Measurements from ENCODE around the gene TMOD1.

TMOD1 gene

DNA sequence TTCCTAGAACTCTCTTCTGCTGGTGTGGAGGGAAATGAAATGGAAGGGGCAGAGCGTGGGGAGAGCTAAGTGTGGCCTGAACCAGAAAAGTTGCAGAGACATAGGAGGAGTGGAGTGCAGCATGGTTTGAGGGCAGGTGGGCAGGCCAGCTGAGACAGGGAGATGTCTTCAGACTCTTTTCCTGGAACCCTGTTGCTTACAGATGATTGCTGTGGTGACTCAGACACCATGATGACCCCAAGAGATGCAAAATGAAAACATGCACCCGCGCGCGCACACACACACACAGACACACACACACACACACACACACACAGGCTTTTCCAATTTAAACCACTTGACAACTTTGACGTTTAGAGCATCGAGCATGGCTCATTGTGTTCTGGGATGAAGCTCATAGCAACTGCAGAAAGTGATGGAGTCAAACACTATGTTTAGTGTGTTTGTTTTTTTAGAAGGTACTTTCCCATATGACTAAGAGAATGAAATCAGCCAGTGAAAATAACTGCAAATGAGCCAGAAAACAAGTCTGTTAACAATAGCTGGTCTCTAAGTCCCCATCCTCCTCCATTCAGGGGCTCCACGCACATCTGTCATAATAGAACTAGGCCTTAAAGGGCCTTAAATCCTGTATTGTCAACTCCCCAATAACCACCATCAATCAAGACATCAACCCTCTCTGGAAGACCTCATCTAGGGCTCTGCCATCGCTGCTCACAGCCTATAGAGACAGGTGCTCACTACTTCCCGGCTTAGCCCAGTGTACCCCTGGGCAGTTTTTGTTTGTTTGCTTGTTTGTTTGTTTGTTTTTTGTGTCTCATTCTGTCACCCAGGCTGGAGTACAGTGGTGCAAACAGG is 9.6 kb downstream of the TMOD1 start:
- peak; percentile 88 for FAIRE-seq
- 0 out of 2 replicates have a peak, but pooled peaks have one; percentile 19 for TF ChIP-seq TAF1 (IDR thresholded peaks at IDR 0.05; ENCODE audit: borderline replicate concordance, low read depth, low read length)
- TF ChIP-seq POLR2A (IDR thresholded peaks at IDR 0.05; ENCODE audit: low read depth, low read length) = no peak
- no peak for DNase-seq (ENCODE audit: insufficient read length)

DNA sequence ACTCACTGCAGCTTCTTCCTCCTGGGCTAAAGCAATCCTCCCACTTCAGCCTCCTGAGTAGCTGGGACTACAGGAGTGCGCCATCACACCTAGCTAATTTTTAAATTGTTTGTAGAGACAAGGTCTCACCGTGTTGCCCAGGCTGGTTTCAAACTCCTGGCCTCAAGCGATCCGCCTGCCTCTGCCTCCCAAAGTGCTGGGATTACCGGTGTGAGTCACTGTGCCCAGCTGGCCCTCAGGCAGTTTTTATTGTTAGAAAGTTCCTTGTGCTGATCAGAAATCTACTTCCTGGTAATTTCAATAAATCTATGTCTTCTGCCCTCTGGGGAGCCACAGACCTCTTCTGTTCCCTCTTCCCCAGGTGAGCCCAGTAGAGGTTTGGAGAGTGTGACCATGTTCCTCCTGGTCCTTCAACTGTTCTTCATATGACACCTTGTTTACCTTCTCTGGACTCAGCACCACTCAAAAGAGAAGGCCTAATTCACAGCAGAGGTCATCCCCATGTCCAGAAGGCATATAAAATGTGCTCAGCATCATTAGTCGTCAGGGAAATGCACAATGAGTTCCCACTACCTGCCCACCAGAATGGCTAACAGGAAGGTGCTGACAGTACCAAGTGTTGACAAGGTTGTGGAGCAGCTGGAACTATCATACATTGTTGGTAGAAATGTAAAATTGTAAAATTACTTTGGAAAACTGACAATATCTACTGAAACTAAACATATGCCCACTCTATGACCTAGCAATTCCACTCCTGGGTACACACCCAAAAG is 10.4 kb downstream of the TMOD1 start:
- FAIRE-seq (no peak), DNase-seq (ENCODE audit: insufficient read length) (no peak)
- TF ChIP-seq TAF1 (IDR thresholded peaks at IDR 0.05; ENCODE audit: borderline replicate concordance, low read depth, low read length) (no peak), POLR2AphosphoS5 (IDR thresholded peaks at IDR 0.05; ENCODE audit: low read depth, low read length) (no peak), POLR2A (IDR thresholded peaks at IDR 0.05; ENCODE audit: low read depth, low read length) (no peak)

DNA sequence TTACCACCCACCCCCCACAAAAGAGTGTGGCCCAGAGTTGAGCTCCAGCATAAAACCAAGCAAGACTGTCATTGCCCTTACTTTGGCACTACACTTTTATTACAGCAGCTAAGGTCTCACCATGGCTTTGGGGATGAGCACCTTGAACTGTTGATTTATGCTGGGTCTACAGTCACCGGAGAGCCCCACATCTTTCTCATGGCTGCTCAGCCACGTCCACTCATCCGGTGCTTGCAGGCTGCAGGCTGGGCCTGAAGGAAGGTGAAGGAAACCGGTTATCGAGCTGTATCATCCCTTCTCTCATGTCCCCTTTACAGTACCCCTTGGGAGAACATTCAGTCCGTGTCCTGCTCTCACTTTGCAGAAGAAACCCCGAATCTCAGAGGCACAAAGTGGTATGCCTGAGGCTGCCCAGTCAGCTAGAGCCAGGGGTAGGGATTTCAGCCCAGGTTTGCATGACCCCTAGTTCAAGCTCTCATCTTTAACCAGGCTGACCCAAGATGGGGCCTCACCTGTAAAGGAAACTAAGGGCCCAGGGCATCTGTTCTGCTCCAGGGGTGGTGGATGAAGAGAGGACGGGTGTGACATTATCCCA is 11.6 kb downstream of the TMOD1 start:
- TF ChIP-seq POLR2A (IDR thresholded peaks at IDR 0.05; ENCODE audit: low read depth, low read length) = no peak
- TF ChIP-seq TAF1 (IDR thresholded peaks at IDR 0.05; ENCODE audit: borderline replicate concordance, low read depth, low read length) = no peak
- no peak for TF ChIP-seq POLR2AphosphoS5 (IDR thresholded peaks at IDR 0.05; ENCODE audit: low read depth, low read length)
- DNase-seq (ENCODE audit: insufficient read length) (no peak), FAIRE-seq (no peak)

DNA sequence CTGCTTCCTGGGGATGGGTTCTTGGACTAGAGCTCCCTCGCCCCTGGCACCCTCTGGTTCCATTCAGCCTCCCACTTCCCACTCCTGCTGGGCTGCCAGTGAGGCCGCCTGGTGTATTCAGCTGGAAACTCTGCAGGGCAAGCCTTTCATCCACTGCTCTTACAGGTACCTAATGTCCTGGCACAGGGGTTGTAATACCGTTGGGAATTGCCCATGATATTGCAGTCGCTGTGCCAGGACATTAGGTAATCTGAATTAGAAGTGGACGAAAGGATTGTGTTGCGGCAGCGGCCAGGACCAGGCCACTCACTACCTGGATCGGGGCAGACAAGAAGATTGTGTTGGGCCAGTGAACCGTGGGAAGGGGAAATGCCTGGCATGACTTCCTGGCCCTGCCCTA is 13.1 kb downstream of the TMOD1 start:
- no peak for FAIRE-seq
- TF ChIP-seq TAF1 (IDR thresholded peaks at IDR 0.05; ENCODE audit: borderline replicate concordance, low read depth, low read length) (no peak), POLR2A (IDR thresholded peaks at IDR 0.05; ENCODE audit: low read depth, low read length) (no peak), POLR2AphosphoS5 (IDR thresholded peaks at IDR 0.05; ENCODE audit: low read depth, low read length) (no peak)

DNA sequence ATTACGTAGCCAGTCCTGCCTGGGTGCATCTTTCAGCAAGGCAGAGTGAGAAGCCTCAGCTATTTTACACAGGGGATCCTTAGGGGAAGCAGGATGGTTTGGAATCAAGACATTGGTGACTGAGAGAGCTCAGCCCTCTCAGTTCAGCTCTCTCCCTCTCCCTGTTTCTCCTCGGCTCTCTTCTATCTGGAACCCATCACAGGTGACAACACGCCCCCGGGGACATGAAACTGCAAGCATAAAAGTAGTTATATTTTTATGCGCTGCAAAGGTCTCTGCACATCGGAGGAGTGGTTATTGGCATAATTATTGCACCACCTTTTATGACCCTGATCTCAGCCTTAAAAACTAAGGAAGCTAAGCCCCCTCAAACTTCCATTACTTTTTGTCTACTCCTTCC is 14.2 kb downstream of the TMOD1 start:
- DNase-seq (ENCODE audit: insufficient read length) (no peak), FAIRE-seq (no peak)
- TF ChIP-seq POLR2AphosphoS5 (IDR thresholded peaks at IDR 0.05; ENCODE audit: low read depth, low read length) (no peak), TAF1 (IDR thresholded peaks at IDR 0.05; ENCODE audit: borderline replicate concordance, low read depth, low read length) (no peak), POLR2A (IDR thresholded peaks at IDR 0.05; ENCODE audit: low read depth, low read length) (no peak)

More for the DNA sequence above, 13.1 kb downstream of the TMOD1 start:
- DNase-seq (ENCODE audit: insufficient read length) = no peak

DNA sequence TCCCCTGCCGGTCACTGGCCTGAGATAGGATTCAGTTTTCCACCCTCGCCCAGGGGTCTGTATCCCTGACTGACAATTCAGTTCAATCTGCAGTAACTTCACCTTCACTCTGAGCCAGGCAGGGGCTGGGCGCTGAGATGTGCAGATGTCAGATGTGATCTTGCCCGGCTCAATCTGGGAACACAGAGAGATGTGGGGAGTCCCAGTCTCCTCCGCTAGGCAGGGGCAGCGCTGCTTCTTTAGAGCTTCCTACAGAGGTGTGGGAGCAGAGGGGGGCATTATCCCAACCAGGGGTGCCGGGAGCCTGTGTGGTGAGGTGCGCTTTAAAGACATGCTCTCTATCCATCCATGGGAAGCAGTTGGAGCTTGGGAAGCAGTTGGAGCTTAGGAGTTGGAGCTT is 14.6 kb downstream of the TMOD1 start:
- TF ChIP-seq POLR2A (IDR thresholded peaks at IDR 0.05; ENCODE audit: low read depth, low read length) (no peak), TAF1 (IDR thresholded peaks at IDR 0.05; ENCODE audit: borderline replicate concordance, low read depth, low read length) (no peak), POLR2AphosphoS5 (IDR thresholded peaks at IDR 0.05; ENCODE audit: low read depth, low read length) (no peak)
- DNase-seq (ENCODE audit: insufficient read length) = no peak
- no peak for FAIRE-seq

DNA sequence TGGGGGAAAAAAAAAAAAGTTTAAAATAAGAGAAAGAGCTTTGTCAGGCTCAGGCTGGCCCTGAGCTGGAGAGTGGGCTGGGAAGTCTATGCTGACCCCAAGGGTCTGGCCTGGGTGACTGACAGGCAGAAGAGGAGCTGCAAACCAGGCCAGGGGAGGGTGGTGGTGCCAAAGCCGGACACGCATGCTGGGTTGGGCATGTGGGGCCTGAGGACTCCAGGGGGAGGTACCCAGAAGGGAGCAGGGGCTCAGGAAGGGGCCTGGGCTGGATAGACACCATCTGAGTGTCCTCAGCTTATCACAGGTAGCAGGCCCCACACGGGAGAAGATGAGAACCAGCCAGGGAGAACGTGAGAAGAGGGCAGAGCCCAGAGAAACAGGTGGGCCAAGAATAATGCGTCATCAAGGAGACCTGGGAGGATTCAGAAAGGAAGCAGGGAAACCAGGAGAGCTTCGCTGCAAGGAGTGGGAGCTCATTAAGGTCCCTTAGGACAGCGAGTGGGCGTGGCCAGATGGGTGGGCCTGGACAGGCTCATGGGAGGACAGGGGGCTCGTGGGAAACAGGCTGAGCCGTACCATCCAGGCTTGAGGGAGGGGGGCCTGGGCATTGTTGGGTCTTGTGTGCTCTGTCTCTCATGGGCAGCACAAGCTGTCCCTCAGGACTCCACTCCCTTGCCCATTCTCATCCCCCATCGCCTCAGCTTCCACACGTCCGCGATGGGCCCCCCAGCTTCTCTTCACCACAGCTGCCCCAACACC is 16.0 kb downstream of the TMOD1 start:
- no peak for FAIRE-seq

DNA sequence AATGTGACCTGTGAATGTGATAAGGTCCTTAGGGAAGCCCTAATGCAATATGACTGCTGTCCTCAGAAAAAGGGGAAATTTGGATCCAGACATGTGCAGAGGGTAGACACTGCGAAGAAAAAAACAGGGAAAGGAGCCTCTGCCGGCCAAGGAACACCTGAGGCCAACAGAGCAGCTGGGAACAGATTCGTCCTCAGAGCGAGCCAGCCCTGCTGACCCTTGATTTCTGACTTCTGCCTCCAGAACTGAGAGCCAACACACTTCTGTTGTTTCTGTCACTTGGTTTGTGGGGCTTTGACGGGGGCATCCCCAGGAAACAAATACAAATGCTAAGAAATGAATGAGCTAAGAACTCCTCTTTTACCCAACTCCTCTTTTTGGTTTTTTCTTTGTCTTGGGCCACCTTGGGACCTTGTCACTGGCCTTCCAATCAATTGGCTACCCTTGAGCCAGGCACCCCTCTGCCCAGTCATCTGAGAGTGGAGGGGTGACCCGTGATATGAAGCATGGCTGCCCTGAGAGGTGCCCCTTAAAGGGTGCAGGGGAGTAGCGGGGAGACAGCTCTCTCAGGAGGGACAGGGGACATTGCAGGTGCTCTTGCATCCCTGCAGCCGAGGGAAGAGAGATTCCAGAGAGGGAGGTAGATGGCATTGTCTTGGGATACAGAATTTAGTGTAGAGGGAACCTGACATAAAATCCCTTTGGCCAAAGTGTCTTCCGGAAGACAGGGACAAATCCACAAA is 16.9 kb downstream of the TMOD1 start:
- TF ChIP-seq POLR2A (IDR thresholded peaks at IDR 0.05; ENCODE audit: low read depth, low read length) = no peak
- no peak for TF ChIP-seq TAF1 (IDR thresholded peaks at IDR 0.05; ENCODE audit: borderline replicate concordance, low read depth, low read length)
- no peak for TF ChIP-seq POLR2AphosphoS5 (IDR thresholded peaks at IDR 0.05; ENCODE audit: low read depth, low read length)
- no peak for FAIRE-seq
- DNase-seq (ENCODE audit: insufficient read length) = no peak

More for the DNA sequence above, 16.0 kb downstream of the TMOD1 start:
- TF ChIP-seq POLR2AphosphoS5 (IDR thresholded peaks at IDR 0.05; ENCODE audit: low read depth, low read length) = no peak
- no peak for TF ChIP-seq TAF1 (IDR thresholded peaks at IDR 0.05; ENCODE audit: borderline replicate concordance, low read depth, low read length)
- TF ChIP-seq POLR2A (IDR thresholded peaks at IDR 0.05; ENCODE audit: low read depth, low read length) = no peak
- DNase-seq (ENCODE audit: insufficient read length) = no peak

DNA sequence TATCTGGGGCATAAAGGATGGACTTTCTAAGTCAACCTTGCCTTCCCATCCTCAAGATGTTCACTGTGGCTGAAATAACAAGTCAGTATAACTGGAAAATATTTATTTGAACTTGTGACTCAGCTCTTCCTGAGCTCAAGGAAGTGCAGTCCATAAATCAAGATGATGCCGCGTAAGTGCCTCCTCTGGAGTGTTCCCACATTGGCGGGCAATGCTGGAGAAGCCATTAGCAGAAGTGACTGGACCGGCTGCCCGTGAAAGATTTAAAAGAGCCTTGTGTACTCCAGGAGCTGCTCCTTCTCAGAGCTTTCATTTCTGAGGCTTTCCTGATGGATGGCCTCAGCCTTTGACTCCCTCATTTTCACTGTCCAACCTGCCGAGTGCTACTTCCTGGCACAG is 17.4 kb downstream of the TMOD1 start:
- FAIRE-seq (no peak), DNase-seq (ENCODE audit: insufficient read length) (no peak)
- TF ChIP-seq POLR2A (IDR thresholded peaks at IDR 0.05; ENCODE audit: low read depth, low read length) = no peak
- no peak for TF ChIP-seq POLR2AphosphoS5 (IDR thresholded peaks at IDR 0.05; ENCODE audit: low read depth, low read length)
- TF ChIP-seq TAF1 (IDR thresholded peaks at IDR 0.05; ENCODE audit: borderline replicate concordance, low read depth, low read length) = no peak

DNA sequence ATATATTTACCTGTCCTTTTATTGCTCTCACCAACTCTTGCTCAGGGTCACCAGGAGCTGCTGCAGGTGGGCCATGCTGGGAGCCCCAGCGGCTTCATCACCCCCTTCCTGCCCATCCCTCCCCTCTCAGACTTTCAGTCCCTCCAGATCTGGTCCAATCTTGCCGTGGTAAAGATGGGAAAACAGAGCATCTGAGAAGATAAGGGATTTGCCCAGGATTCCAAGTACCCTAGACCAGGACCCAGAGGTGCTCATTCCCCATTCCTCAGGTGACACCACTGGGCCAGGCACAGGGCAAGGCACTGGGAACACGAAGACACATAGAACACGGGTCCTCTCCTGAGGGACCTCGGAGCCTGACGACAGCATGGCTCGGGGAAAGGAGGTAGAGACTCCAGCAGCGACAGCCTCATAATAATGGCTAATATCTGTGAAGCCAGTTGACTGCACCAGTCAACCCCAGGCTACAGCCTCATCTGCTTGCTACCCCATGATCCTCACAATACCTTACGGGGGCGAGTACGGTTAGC is 18.0 kb downstream of the TMOD1 start:
- no peak for TF ChIP-seq POLR2A (IDR thresholded peaks at IDR 0.05; ENCODE audit: low read depth, low read length)
- TF ChIP-seq POLR2AphosphoS5 (IDR thresholded peaks at IDR 0.05; ENCODE audit: low read depth, low read length) = no peak
- no peak for TF ChIP-seq TAF1 (IDR thresholded peaks at IDR 0.05; ENCODE audit: borderline replicate concordance, low read depth, low read length)
- DNase-seq (ENCODE audit: insufficient read length) (no peak), FAIRE-seq (no peak)
